A673 (cell line): ENCODE results near the gene TMC3. TPM values are rescaled to one million over a fixed set of nuclear protein-coding genes. Genes with fewer than 3 reads are reported as not detected.

Experiments used
- BruUV-seq: library from RNA; stranded (reverse); fragments of 400-500 nt; replicated peaks from 2 replicates; lab custom pipeline; 2021; lab: Mats Ljungman, UMichigan
- CTCF ChIA-PET: fragments of 300-600 bp; sonication (Branson Sonifier 250); formaldehyde crosslinking; loops from one replicate; lab custom pipeline; 2022; ENCODE audit warnings: antibody characterized with exemption; lab: Charles Lee
- POLR2A ChIA-PET: fragments of 300-600 bp; sonication (Branson Sonifier 250); formaldehyde crosslinking; loops from one replicate; lab custom pipeline; 2022; ENCODE audit warnings: antibody characterized with exemption; ENCODE audit not compliant: low non-redundant PET; lab: Charles Lee
- DNase-seq: peaks from one replicate; pipeline ENCODE4 v3.0.0-alpha.2; 2015; ENCODE audit warnings: low spot score
- H3K27ac ChIP-seq: fragments of 200-600 bp; sonication (generic); 2 replicates; pipeline ENCODE4 v1.5.1; 2016; ENCODE audit warnings: mixed run types, low read depth, mild to moderate bottlenecking, mixed read lengths, antibody characterized with exemption, low read length; ENCODE audit not compliant: poor library complexity, severe bottlenecking
- H3K27me3 ChIP-seq: fragments of 200-600 bp; sonication (generic); replicated peaks from 2 replicates; pipeline ENCODE4 v1.6.1; 2017; ENCODE audit warnings: mixed run types, low read depth, mild to moderate bottlenecking, mixed read lengths, antibody characterized with exemption, low read length; ENCODE audit not compliant: insufficient read depth, poor library complexity
- H3K36me3 ChIP-seq: fragments of 200-600 bp; sonication (generic); 2 replicates; pipeline ENCODE4 v1.6.1; 2016; ENCODE audit warnings: mixed run types, mild to moderate bottlenecking, mixed read lengths, antibody characterized with exemption, low read length; ENCODE audit not compliant: insufficient read depth, poor library complexity, severe bottlenecking
- H3K4me1 ChIP-seq: fragments of 200-600 bp; sonication (generic); 2 replicates; pipeline ENCODE4 v1.6.1; 2017; ENCODE audit warnings: mixed run types, mild to moderate bottlenecking, mixed read lengths, antibody characterized with exemption, low read length; ENCODE audit not compliant: insufficient read depth, poor library complexity, severe bottlenecking
- H3K4me3 ChIP-seq: fragments of 200-600 bp; sonication (generic); 2 replicates; pipeline ENCODE4 v1.5.1; 2016; ENCODE audit warnings: low read depth, mixed run types, mild to moderate bottlenecking, mixed read lengths, low read length; ENCODE audit not compliant: poor library complexity, severe bottlenecking
- H3K9me3 ChIP-seq: fragments of 200-600 bp; sonication (generic); 2 replicates; pipeline ENCODE4 v1.6.1; 2016; ENCODE audit warnings: mixed run types, low read depth, mild to moderate bottlenecking, mixed read lengths, antibody characterized with exemption, low read length; ENCODE audit not compliant: poor library complexity, severe bottlenecking
- EZH2 ChIP-seq: fragments of 200-600 bp; sonication (generic); IDR thresholded peaks from 2 replicates; pipeline ENCODE4 v1.6.1; 2017; ENCODE audit warnings: borderline replicate concordance, low read depth, mild to moderate bottlenecking, mixed read lengths, antibody characterized with exemption, low read length; ENCODE audit not compliant: poor library complexity, severe bottlenecking
- intact Hi-C: fragments of 100-400 bp; cut with micrococcal nuclease; formaldehyde crosslinking; loops from one replicate; pipeline ENCODE4 v1.10.0; 2022; ENCODE audit not compliant: unreplicated experiment
- total RNA-seq: library from RNA; stranded (reverse); gene quantifications from 2 replicates; pipeline ENCODE4 v1.2.3, GENCODE V29; 2021
- TF ChIP-seq, protein P1 (sequence below): fragments of 300-800, 200-600 bp; sonication (generic); conservative IDR thresholded peaks from 2 replicates; pipeline ENCODE4 v1.5.1; 2017; ENCODE audit warnings: low read depth, mild to moderate bottlenecking, antibody characterized with exemption, low read length, moderate library complexity, mixed read lengths

TMC3 gene
- total RNA-seq, 1 experiment from 2014 or later = not detected

DNA sequence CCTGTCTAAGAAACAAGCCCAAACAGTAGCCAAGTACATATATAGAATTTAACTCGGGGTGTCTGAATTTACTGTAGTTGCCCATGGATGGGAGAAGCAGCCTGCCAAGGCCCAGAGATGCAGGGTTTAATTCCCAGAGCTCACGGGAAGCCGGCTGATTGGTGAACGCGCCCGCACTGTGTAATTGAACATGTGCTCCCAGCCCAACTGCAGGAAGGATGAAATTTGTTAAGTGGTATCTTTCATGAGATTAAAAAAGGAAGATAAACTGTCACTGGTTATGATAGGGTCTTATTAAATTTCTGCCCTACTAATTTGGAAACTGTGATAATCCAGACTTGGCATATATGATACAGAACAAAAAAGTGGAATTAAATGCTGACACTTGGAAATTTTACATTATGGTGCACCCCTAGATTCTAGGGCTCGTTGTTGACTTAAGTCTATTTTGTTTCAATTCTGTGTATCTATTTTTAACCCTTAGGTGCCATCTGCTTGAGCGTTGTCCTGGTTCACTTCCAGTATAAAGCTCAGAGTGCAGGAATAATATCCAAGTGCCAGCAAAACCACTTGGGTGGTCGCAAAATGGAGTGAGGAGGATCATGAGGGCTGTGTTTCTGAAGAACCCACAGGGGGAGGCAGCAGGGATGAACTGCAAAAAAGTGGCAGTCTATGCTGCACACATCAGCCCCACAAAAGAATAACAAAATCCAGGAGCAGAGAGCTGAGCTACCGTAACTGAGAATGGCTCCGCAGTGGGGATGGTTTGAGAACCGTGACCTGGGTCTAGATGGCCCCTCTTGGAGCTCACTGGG is 13.8 kb upstream of the TMC3 start:
- ChIA-PET POLR2A (no interaction called here), CTCF (no interaction called here)
- H3K36me3 ChIP-seq = no peaks in the 10 kb centered on the region

DNA sequence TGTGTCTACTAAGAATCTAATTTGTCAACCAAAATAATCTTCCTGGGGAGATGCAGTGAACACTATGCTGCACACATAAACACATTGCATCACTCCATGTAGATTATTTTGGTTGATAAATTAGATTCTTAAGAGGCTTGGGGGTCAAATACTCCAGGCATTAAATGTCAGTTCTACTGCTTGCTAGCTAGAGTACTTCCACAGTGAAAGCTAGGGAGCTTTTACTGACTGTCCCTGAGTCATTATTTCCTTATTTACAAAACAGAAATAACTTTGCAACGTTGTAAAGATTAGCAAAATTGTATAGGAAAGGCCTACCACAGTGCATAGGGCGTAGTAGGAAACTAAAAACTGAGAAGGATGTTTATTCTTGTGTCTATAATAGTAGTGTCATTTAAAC is 12.9 kb upstream of the TMC3 start:
- ChIA-PET CTCF (no interaction called here), POLR2A (no interaction called here)
- Histone ChIP-seq H3K36me3 (no peaks in the 10 kb centered on the region), H3K4me3 (no peak overlapping the region), H3K27me3 (peaks cover 9% of the 10 kb centered on the region), H3K4me1 (no peaks in the 10 kb centered on the region), H3K9me3 (no peaks in the 10 kb centered on the region), H3K27ac (no peak overlapping the region)
- no TSS peak for BruUV-seq
- intact Hi-C loops = no loop called here
- no peak for DNase-seq
- no peak for TF ChIP-seq EZH2
- TF ChIP-seq, protein P1, sequence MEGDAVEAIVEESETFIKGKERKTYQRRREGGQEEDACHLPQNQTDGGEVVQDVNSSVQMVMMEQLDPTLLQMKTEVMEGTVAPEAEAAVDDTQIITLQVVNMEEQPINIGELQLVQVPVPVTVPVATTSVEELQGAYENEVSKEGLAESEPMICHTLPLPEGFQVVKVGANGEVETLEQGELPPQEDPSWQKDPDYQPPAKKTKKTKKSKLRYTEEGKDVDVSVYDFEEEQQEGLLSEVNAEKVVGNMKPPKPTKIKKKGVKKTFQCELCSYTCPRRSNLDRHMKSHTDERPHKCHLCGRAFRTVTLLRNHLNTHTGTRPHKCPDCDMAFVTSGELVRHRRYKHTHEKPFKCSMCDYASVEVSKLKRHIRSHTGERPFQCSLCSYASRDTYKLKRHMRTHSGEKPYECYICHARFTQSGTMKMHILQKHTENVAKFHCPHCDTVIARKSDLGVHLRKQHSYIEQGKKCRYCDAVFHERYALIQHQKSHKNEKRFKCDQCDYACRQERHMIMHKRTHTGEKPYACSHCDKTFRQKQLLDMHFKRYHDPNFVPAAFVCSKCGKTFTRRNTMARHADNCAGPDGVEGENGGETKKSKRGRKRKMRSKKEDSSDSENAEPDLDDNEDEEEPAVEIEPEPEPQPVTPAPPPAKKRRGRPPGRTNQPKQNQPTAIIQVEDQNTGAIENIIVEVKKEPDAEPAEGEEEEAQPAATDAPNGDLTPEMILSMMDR = no peak

More for the DNA sequence above, 13.8 kb upstream of the TMC3 start:
- H3K27ac ChIP-seq = no peak overlapping the region
- H3K4me3 ChIP-seq = no peak overlapping the region
- TF ChIP-seq, protein P1 = no peak
- TF ChIP-seq EZH2 = no peak
- BruUV-seq = no TSS peak
- no peaks in the 10 kb centered on the region for H3K9me3 ChIP-seq
- peaks cover 5% of the 10 kb centered on the region for H3K27me3 ChIP-seq
- no peaks in the 10 kb centered on the region for H3K4me1 ChIP-seq
- intact Hi-C loops = no loop called here
- no peak for DNase-seq

DNA sequence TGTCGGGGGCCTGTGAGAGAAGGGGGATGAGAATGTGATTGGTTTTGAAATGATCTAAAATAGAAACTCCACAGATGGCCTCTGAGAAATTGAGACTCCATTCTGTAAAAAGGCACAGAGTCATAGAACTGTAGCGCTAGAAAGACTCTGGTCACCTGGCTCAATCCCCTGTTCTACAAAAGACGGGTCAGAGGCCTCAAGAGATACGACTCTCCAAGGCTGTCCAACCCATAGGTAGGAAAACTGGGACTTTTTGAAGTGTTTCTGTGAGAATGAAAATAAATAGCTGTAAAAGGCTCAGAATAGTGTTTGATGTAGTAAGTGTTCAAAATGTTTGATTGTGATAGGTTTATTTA is 11.7 kb upstream of the TMC3 start:
- Histone ChIP-seq H3K4me1 (no peaks in the 10 kb centered on the region), H3K27ac (no peak overlapping the region), H3K27me3 (peaks cover 21% of the 10 kb centered on the region), H3K9me3 (no peaks in the 10 kb centered on the region), H3K36me3 (no peaks in the 10 kb centered on the region), H3K4me3 (no peak overlapping the region)
- no TSS peak for BruUV-seq
- ChIA-PET CTCF (no interaction called here), POLR2A (no interaction called here)
- no peak for DNase-seq
- intact Hi-C loops = no loop called here
- TF ChIP-seq, protein P1 = no peak
- no peak for TF ChIP-seq EZH2
